Upper lobe of right lung (tissue), 1 donor: ENCODE data around the gene IGSF9B. TPM values are rescaled to one million over a fixed set of nuclear protein-coding genes. Genes with fewer than 3 reads are reported as not detected.
"Not testable (repeated sequence)": the region's sequence is repeated elsewhere in the genome, so short reads cannot be mapped to it uniquely, and the experiment has no call there.

Experiments used
- ATAC-seq: fragments of 200-7000 bp; cut with Tn5 transposase; one replicate; pipeline ENCODE4 v1.9.1; 2020; ENCODE audit warnings: mild to moderate bottlenecking, moderate library complexity
- DNase-seq: peaks from one replicate; pipeline ENCODE4 v3.0.0-alpha.2; 2020
- H3K27ac ChIP-seq: fragments of 200-600 bp; one replicate; pipeline ENCODE4 v1.8.0; 2022
- H3K27me3 ChIP-seq: fragments of 200-600 bp; one replicate; pipeline ENCODE4 v1.8.0; 2022; ENCODE audit warnings: mild to moderate bottlenecking
- H3K36me3 ChIP-seq: fragments of 200-600 bp; one replicate; pipeline ENCODE4 v1.8.0; 2022
- H3K4me1 ChIP-seq: fragments of 200-600 bp; one replicate; pipeline ENCODE4 v1.8.0; 2022
- H3K4me3 ChIP-seq: fragments of 200-600 bp; one replicate; pipeline ENCODE4 v1.8.0; 2022; ENCODE audit warnings: mild to moderate bottlenecking
- H3K9me3 ChIP-seq: fragments of 200-600 bp; one replicate; pipeline ENCODE4 v1.8.0; 2022
- intact Hi-C: fragments of 100-400 bp; cut with DNase I; formaldehyde crosslinking; loops from one replicate; pipeline ENCODE4 v1.11.0; 2022
- long read RNA-seq: library from polyadenylated mRNA; unstranded; transcript quantifications from one replicate; pipeline ENCODE4 v2.0.0, GENCODE V29; 2021
- total RNA-seq: library from RNA; stranded (reverse); fragmentation: NEBNext Ultra II Directional; extraction: Animal tissue kit (Norgen Biotek cat#: 25700); gene quantifications from one replicate; pipeline ENCODE4 v1.2.1, GENCODE V29; 2021
- TF ChIP-seq, protein P1 (sequence below): fragments of 200-600 bp; IDR thresholded peaks from one replicate; pipeline ENCODE4 v1.8.0; 2022; ENCODE audit warnings: antibody characterized with exemption
- donor health status: DM: no; HTN: yes; CAD: no; lungs with severe emphysema.

IGSF9B gene, protein sequence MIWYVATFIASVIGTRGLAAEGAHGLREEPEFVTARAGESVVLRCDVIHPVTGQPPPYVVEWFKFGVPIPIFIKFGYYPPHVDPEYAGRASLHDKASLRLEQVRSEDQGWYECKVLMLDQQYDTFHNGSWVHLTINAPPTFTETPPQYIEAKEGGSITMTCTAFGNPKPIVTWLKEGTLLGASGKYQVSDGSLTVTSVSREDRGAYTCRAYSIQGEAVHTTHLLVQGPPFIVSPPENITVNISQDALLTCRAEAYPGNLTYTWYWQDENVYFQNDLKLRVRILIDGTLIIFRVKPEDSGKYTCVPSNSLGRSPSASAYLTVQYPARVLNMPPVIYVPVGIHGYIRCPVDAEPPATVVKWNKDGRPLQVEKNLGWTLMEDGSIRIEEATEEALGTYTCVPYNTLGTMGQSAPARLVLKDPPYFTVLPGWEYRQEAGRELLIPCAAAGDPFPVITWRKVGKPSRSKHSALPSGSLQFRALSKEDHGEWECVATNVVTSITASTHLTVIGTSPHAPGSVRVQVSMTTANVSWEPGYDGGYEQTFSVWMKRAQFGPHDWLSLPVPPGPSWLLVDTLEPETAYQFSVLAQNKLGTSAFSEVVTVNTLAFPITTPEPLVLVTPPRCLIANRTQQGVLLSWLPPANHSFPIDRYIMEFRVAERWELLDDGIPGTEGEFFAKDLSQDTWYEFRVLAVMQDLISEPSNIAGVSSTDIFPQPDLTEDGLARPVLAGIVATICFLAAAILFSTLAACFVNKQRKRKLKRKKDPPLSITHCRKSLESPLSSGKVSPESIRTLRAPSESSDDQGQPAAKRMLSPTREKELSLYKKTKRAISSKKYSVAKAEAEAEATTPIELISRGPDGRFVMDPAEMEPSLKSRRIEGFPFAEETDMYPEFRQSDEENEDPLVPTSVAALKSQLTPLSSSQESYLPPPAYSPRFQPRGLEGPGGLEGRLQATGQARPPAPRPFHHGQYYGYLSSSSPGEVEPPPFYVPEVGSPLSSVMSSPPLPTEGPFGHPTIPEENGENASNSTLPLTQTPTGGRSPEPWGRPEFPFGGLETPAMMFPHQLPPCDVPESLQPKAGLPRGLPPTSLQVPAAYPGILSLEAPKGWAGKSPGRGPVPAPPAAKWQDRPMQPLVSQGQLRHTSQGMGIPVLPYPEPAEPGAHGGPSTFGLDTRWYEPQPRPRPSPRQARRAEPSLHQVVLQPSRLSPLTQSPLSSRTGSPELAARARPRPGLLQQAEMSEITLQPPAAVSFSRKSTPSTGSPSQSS (N-terminal part only)
- 2.9 TPM for total RNA-seq
- long read RNA-seq, partial matches to known transcripts, result 0 of 1 reads
- long read RNA-seq, other reads (novel, unspliced or antisense), result 1 of 1 reads

DNA sequence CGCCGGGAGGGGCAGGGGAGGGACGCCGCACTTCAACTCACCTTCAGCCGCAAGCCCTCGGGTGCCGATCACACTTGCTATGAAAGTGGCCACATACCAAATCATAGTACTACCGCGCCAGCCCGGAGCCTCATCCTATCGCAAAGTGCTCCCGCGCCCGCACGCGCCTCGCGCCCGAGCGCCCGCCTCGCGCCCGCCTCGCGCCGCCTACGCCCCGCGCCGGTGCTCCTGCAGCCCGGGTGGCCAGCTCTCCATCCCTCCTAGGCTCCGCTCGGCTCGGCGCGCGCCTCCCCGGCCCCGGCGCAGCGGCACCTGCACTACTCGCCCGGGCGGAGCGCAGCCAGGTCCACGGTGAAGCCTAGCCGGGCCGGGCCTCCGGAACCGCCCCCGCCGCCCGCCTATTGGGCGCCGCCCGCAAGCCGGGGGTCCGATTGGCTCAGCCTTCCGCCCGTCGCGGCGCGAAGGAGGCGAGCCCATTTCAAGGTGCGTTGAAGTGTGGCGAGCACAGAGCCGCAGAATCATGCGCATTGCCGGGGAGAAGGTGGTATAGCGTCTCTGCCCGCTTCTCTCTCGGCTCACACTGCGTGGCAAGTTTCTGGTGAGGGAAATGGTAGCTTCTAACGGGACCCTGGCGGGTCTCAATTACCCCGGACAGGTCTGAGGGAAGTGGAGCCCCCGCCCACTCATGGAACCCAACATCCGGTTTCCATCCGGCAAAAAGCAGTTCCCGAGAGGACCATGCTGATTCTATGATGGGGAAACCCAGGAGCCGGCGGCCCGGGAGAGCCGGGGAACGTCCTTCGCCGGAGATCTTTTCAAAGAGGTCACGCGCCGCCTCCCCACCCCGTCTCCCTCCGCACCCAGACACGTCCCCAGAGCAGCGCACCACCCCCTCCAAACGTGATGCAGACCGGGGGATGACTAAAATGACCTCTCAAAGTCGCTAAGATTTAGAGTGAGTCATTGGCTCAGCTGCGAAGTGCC is at the start of gene IGSF9B:
TSS of gene IGSF9B (minus strand) at position 319 of the 984 bp plus-strand sequence. CDS start at position 105, 214 bp downstream.
- Histone ChIP-seq H3K9me3 (no peaks in the 10 kb centered on the region), H3K27ac (no peak within 1 kb of the TSS), H3K36me3 (no peaks in the 10 kb centered on the region), H3K4me1 (peaks cover 13% of the 10 kb centered on the region), H3K27me3 (peaks cover 36% of the 10 kb centered on the region), H3K4me3 (peak within 1 kb of the TSS; percentile 61)
- intact Hi-C loops, result no loop called here
- TF ChIP-seq, protein P1, sequence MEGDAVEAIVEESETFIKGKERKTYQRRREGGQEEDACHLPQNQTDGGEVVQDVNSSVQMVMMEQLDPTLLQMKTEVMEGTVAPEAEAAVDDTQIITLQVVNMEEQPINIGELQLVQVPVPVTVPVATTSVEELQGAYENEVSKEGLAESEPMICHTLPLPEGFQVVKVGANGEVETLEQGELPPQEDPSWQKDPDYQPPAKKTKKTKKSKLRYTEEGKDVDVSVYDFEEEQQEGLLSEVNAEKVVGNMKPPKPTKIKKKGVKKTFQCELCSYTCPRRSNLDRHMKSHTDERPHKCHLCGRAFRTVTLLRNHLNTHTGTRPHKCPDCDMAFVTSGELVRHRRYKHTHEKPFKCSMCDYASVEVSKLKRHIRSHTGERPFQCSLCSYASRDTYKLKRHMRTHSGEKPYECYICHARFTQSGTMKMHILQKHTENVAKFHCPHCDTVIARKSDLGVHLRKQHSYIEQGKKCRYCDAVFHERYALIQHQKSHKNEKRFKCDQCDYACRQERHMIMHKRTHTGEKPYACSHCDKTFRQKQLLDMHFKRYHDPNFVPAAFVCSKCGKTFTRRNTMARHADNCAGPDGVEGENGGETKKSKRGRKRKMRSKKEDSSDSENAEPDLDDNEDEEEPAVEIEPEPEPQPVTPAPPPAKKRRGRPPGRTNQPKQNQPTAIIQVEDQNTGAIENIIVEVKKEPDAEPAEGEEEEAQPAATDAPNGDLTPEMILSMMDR, result no peak
- ATAC-seq, result peak; percentile 96
- peak; percentile 93 for DNase-seq

DNA sequence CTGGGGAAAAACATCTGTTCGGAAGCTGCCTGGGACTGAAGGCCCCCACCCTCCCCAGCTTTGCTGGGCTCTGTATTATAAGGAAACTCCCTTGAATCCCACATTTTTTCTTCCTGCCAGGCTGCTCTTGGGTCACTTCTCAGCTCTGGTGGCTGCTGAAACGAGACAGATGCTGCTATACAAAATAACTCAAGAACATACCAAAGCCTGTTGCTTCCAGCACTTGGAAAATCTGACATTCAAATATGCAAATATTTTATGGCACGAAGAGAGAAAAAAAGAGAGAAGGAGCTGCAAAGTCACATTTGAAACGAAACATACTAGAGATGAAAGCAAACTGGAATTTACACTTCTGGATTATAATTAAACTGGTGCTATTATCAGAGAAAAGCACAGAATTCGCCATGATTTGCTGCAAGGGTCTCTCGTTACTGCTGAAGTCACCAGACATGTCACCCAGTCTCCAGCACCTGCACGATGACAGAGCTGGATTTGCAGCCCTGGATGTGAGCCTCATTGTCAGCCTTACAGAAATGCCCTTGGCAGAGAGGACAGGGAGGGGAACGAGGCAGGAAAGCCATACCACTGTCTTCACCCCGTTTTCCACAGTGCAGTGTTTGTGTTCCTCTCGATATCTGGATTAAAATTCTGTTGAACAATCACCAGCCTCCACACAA is 47.9 kb upstream of the IGSF9B start:
- Histone ChIP-seq H3K36me3 (no peaks in the 10 kb centered on the region), H3K9me3 (no peaks in the 10 kb centered on the region), H3K4me3 (no peak overlapping the region), H3K27me3 (no peaks in the 10 kb centered on the region), H3K4me1 (no peaks in the 10 kb centered on the region), H3K27ac (no peak overlapping the region)
- ATAC-seq (peak; percentile 64), DNase-seq (no peak)
- intact Hi-C loops, result no loop called here
- TF ChIP-seq, protein P1, result no peak

DNA sequence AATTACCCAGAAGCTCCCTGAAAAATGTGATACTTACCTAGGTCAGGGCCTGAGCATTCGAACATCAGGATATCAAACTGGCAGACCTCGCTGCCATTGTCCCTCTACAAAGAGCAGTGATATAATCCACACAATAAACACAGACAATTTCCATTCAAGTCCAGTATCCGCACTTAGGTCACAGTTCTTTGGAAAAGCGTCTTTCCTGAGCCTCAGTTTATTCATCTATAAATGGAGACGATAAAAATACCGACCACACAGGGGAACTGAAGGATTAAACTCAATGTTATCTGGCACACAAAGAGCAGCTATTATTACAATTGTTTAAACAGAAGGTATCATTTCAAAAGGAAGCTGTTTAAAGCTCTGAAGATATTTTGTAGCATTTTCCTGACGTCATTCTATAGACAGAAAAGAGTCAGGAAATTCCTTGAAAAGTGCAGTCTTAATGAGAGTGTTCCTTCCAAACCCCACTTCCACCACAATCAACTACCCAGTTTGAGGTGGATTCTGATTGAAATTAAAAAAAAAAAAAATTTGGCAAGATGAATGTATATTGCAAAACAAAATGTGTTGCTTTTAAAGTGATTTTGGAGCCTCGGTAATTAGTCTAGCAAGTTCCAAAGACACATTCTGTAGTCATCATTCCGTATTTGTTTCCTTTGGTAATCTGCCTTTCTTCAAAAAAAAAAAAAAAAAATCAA is 47.2 kb upstream of the IGSF9B start:
- intact Hi-C loops, result no loop called here
- Histone ChIP-seq H3K27ac (no peak overlapping the region), H3K27me3 (no peaks in the 10 kb centered on the region), H3K36me3 (no peaks in the 10 kb centered on the region), H3K4me3 (no peak overlapping the region), H3K4me1 (no peaks in the 10 kb centered on the region), H3K9me3 (no peaks in the 10 kb centered on the region)
- TF ChIP-seq, protein P1, result no peak
- ATAC-seq (no peak), DNase-seq (no peak)

DNA sequence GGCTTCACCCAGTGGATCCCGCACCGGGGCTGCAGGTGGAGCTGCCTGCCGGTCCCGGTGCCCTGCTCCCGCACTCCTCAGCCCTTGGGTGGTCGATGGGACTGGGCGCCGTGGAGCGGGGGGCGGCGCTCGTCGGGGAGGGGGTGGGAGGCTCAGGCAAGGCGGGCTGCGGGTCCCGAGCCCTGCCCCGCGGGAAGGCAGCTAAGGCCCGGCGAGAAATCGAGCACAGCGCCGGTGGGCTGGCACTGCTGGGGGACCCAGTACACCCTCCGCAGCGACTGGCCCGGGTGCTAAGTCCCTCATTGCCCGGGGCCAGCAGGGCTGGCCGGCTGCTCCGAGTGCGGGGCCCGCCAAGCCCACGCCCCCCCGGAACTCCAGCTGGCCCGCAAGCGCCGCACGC is 46.1 kb upstream of the IGSF9B start:
- H3K4me1 ChIP-seq, H3K36me3 ChIP-seq, DNase-seq, intact Hi-C loops, H3K4me3 ChIP-seq, ATAC-seq, H3K27me3 ChIP-seq, H3K9me3 ChIP-seq, H3K27ac ChIP-seq: not testable (repeated sequence)

DNA sequence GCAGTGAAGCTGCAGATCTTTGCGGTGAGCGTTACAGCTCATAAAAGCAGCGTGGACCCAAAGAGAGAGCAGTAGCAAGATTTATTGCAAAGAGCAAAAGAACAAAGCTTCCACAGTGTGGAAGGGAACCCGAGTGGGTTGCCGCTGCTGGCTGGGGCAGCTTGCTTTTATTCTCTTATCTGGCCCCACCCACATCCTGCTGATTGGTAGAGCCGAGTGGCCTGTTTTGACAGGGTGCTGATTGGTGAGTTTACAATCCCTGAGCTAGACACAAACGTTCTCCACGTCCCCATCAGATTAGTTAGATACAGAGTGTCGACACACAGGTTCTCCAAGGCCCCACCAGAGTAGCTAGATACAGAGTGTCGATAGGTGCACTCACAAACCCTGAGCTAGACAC is 45.6 kb upstream of the IGSF9B start:
- DNase-seq, ATAC-seq, H3K36me3 ChIP-seq, H3K4me3 ChIP-seq, intact Hi-C loops, H3K27me3 ChIP-seq, H3K9me3 ChIP-seq, H3K4me1 ChIP-seq, H3K27ac ChIP-seq: not testable (repeated sequence)
